ENCODE measurements around the gene PTK6.
"Not testable (repeated sequence)": the region's sequence is repeated elsewhere in the genome, so short reads cannot be mapped to it uniquely, and the experiment has no call there.

GRCh38 chr20:63571087-63571478 is 33.9 kb upstream of the PTK6 start:
- TF ChIP-seq, protein P1, sequence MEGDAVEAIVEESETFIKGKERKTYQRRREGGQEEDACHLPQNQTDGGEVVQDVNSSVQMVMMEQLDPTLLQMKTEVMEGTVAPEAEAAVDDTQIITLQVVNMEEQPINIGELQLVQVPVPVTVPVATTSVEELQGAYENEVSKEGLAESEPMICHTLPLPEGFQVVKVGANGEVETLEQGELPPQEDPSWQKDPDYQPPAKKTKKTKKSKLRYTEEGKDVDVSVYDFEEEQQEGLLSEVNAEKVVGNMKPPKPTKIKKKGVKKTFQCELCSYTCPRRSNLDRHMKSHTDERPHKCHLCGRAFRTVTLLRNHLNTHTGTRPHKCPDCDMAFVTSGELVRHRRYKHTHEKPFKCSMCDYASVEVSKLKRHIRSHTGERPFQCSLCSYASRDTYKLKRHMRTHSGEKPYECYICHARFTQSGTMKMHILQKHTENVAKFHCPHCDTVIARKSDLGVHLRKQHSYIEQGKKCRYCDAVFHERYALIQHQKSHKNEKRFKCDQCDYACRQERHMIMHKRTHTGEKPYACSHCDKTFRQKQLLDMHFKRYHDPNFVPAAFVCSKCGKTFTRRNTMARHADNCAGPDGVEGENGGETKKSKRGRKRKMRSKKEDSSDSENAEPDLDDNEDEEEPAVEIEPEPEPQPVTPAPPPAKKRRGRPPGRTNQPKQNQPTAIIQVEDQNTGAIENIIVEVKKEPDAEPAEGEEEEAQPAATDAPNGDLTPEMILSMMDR (IDR thresholded peaks at IDR 0.05): not testable (repeated sequence)
- not testable (repeated sequence) for TF ChIP-seq POLR2A (IDR thresholded peaks at IDR 0.05)

Measured in testis (tissue), 2 donors.